Transverse colon (tissue), 3 donors: Measurements from ENCODE around the gene TREM2.

Source experiments
- POLR2A ChIP-seq: fragments of 450-650 bp; IDR thresholded peaks from one replicate; pipeline ENCODE4 v1.6.1; 2016; ENCODE audit warnings: antibody characterized with exemption, mild to moderate bottlenecking, moderate library complexity
- TF ChIP-seq, protein P1 (sequence below), 5 experiments: fragments of 200-600 bp in 3 of 5; fragments of 450-650 bp in 2 of 5; sonication (generic) in 3 of 5; IDR thresholded peaks; 1 replicate in 2 of 5; 2 replicates in 3 of 5; pipeline ENCODE4 v1.5.1; 2016 to 2017; ENCODE audit warnings: antibody characterized with exemption in 5 of 5, inconsistent platforms in 3 of 5, mild to moderate bottlenecking in 2 of 5, moderate library complexity in 1 of 5

DNA sequence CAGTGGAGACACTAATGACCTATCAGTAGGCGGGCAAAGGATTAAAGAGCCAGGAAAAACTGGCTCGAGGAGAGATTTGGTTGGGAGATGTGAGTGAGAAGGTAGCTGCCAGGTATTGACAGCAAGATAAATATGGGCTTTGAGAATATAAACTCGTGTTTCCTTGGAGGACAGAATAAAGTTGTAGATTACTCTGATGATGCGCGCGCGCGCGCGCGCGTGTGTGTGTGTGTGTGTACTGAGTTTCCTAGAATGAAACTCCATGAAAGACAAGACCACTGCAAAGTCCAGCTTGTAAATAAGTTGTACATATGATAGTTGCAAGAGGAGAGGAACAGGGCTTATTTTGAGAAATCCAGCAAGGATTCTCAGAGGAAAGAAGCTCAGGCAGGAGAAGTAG is 13.3 kb upstream of the TREM2 start:
- TF ChIP-seq, protein P1, sequence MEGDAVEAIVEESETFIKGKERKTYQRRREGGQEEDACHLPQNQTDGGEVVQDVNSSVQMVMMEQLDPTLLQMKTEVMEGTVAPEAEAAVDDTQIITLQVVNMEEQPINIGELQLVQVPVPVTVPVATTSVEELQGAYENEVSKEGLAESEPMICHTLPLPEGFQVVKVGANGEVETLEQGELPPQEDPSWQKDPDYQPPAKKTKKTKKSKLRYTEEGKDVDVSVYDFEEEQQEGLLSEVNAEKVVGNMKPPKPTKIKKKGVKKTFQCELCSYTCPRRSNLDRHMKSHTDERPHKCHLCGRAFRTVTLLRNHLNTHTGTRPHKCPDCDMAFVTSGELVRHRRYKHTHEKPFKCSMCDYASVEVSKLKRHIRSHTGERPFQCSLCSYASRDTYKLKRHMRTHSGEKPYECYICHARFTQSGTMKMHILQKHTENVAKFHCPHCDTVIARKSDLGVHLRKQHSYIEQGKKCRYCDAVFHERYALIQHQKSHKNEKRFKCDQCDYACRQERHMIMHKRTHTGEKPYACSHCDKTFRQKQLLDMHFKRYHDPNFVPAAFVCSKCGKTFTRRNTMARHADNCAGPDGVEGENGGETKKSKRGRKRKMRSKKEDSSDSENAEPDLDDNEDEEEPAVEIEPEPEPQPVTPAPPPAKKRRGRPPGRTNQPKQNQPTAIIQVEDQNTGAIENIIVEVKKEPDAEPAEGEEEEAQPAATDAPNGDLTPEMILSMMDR (IDR thresholded peaks at IDR 0.05) = no peak
- no peak for TF ChIP-seq POLR2A
